Activated CD8-positive, alpha-beta memory T cell treated with anti-CD3 and anti-CD28 coated beads, Interleukin-2, amount 50 U/mL, for 4 hours (primary cell): Measurements from ENCODE around the gene CERS3.

Source experiments
- DNase-seq: peaks from one replicate; pipeline ENCODE4 v3.0.0-alpha.2; 2020

The CERS3 gene

GRCh38 chr15:100373120-100373896 is 155.4 kb downstream of the CERS3 start:
- DNase-seq = no peak

GRCh38 chr15:100372739-100373119 is 156.0 kb downstream of the CERS3 start:
- no peak for DNase-seq

- DNase-seq = no peak
These were observed 173.4 kb downstream of the CERS3 start for GRCh38 chr15:100355342-100355741.

GRCh38 chr15:100353449-100353848 is 175.3 kb downstream of the CERS3 start:
- no peak for DNase-seq

GRCh38 chr15:100350434-100351226 is 178.1 kb downstream of the CERS3 start:
- DNase-seq = no peak
